ENCODE results near the gene PDE3B.
"Not testable (repeated sequence)": the region's sequence is repeated elsewhere in the genome, so short reads cannot be mapped to it uniquely, and the experiment has no call there.

Gene PDE3B

GRCh38 chr11:14750911-14751310 is 107.3 kb downstream of the PDE3B start:
- no peak for DNase-seq

- DNase-seq, result no peak
Measured at GRCh38 chr11:14751975-14752407, 108.4 kb downstream of the PDE3B start.

GRCh38 chr11:14755140-14755539 is 111.5 kb downstream of the PDE3B start:
- DNase-seq, result no peak

DNA sequence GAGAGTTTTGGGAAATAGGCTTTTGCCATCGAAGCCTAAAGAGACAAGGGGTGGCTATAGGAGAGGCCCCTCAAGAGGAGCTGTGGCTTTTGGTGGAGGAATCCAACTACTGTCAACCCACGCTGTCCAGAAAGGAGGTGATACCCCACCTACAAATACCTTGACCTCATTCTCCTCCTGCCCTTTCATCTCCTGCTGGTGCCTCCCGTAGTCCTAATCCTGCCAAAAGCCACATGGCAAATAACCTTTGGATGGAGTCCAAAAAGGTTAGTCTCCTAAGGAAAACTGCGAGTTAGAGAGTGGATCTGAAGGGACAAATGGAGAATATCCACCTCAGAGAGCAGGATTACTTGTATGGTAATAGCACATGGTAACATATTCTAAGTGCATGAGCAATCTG is 112.7 kb downstream of the PDE3B start:
- no peak for DNase-seq

DNA sequence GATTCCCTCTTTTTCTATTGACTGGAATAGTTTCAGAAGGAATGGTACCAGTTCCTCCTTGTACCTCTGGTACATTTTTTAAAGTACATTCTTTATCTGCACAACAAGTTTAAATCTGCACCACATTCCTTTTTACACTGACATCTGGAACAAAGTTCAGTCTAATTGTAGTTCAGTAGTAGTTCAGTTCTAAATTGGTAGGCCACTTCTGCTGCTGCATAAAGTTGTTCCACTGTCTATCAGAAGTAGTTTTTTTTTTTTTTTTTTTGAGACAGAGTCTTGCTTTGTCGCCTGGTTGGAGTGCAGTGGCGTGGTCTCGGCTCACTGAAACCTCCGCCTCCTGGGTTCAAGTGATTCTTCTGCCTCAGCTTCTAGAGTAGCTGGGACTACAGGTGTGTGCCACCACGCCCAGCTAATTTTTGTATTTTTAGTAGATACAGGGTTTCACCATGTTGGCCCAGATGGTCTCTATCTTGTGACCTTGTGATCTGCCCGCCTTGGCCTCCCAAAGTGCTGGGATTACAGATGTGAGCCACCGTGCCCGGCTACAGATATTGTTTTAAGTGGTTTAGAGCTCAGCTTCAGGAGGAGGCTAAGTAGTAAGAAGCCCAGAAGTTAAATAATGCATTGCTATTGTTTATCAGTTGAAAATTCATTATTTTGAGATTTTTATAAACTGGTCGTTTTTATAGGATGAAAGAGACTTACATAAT is 115.9 kb downstream of the PDE3B start:
- not testable (repeated sequence) for DNase-seq

DNA sequence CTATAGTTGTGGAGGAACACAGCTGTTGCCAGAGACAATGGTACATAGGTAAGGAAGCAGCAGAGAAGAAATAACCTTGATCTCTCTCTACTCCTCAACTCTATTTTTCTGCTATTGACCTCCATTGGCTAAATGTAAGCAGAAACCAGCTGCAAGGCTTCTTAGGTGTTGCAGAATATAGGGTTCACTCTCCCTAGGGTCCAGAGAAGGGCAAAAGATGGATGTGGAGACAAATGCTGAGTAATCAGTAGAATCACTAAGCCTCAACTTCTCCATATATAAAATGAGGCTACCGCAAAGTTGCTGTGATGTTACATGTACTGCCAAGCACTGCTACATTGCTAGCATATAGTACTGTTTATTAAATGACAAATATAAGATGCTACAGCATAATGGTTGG is 120.6 kb downstream of the PDE3B start:
- DNase-seq, result no peak

DNA sequence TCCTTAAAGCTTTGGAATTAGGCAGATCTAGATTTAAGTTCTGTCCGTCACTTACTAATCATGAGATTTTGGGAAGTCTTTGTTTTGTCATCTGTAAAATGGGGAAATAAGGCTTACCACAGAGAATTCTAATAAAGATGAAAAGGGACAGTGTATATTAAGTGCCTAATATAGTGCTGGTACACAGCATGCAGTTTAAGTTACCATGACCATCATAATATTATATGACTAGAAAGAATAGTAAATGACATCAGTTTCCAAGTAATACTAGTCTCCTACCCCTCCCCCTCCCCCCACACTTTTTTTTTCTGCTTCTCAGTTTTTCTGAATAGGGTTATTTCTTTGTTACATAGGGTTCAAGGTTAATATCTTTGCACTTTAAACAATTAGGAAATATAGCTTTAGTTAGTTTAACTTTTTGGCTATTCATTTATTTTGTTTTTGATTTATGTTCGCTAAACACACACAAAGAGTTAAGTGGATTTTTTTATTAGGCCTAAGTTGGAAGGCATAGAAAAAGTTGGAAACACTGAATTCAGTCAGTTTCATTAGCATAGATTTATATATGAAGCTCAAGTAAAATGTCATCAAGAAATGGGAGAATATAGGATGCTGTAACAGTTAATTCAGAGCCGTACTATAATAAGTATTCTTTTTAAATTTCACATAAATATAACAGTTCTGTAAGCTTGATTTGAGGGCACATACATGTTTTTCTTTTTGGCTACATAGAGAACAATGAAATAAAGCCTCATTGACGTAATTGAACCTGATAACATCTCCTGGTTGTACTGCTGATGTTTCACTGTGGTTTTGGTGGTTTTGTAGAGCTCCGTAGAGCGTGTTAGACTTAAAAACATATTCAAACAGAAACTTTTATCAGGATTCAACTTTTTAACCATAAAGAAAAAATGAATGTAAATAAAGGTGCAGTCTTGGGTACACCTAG is 121.2 kb downstream of the PDE3B start:
- no peak for DNase-seq

DNA sequence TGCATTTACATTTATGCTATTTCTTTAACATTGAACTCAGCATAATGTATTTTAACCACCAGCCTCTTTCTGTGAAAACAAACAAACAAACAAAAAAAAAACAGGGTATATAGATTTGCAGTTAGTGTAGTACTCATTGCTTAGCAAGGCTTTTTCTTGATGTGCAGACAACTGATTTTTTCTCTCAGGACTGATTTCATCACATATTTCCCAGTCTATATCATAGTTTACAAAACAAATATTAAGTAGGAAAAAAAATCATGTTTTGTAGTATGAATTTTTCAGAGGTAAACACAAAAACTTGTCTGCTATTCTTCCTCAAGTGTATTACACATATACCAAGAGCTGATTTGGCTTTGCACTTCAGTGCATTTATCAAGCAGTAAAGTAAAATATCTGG is 123.0 kb downstream of the PDE3B start:
- no peak for DNase-seq

- no peak for DNase-seq
Measured at GRCh38 chr11:14768526-14769188, 125.1 kb downstream of the PDE3B start.

- no peak for DNase-seq
Measured at GRCh38 chr11:14773755-14774154, 130.2 kb downstream of the PDE3B start.

- no peak for DNase-seq
Measured at GRCh38 chr11:14774721-14775120, 131.1 kb downstream of the PDE3B start.

DNA sequence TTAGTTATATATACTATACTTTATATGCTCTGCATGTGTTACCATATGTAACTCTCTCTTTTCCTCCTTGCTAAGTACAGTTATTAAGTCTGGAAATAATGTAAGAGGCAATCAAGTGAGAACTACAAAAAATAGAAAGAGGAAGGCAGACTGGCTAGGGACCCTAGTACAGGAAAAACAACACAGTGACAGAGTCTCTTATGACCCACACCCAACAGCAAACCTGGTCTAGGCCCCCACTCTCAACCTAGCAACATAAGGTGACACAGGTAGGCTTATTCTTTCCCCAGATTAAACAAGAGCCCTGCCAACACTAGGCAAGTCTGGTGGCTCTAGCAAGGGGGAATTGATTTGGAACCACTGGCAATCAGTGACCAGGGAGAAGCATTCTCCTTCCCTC is 132.3 kb downstream of the PDE3B start:
- DNase-seq, result no peak

DNA sequence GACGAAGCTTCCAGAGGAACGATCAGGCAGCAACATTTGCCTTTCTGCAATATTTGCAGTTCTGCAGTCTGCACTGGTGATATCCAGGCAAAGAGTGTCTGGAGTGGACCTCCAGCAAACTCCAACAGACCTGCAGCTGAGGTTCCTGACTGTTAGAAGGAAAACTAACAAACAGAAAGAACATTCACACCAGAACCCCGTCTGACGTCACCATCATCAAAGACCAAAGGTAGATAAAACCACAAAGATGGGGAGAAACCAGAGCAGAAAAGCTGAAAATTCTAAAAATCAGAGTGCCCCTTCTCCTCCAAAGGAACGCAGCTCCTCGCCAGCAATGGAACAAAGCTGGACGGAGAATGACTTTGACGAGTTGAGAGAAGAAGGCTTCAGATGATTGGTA is 134.9 kb downstream of the PDE3B start:
- not testable (repeated sequence) for DNase-seq

GRCh38 chr11:14783788-14784187 is 140.2 kb downstream of the PDE3B start:
- no peak for DNase-seq

DNA sequence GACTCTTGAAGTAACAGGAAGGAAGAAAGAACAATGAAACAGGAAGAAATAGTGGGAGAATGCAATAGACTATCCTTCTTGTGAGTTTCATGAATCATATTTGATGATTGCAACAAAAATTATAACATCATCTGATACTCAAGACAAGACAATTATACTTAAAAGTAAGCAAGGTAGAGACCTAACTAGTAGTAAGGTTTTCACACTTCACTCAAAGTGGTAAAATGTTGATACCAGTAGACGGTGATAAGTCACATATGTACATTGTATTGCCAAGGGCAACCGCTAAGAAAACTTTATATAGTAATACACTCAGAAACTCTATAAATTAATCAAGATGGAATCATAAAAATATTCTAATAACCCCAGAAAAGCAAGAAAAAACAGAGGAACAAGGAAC is 140.6 kb downstream of the PDE3B start:
- DNase-seq, result no peak

DNA sequence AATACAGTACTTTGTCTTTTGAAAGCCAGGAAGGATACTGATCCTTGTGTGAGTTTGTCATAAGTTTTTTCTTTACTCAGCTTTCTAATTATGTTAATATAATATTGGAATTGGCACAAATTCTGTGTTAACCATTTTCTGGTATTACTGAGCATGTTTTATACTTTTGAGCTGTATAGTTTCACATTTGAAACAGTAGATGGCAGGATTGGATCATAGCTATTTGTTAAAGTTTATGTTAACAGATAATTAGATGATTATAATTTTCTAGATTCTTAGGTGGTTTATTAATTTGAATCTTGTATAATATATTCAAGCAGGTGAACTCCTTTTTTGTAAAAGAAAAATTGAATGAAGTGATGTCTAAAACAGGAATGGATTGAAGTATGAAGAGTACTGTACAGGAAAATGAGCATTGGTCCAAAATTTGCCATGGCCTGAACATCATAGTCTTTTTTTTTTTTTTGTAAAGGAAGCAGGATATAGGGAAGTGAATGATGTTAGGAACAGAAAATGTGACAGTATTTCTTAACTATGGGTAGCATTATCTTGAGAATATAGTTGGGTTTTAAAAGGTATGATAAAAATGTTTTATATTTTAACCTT is 146.4 kb downstream of the PDE3B start:
- no peak for DNase-seq

DNA sequence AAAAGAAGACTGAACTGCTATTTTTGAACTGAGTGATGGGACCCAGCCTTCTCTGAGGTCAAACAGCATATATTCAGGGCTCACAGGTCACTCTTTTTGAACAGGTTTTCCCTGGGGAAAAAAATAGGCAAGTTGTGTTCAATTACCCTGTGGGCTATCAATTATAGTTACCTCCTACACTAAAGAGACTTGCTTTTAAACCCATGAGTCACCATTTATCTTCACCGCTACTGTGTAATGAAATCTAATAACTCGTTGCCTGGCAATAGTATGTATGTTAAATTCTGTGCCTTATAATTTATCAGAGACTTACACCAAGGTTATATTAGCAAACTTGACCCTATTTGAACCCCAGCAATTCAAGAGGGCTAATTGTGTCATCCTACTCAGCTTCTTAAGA is 149.9 kb downstream of the PDE3B start:
- DNase-seq, result no peak

DNA sequence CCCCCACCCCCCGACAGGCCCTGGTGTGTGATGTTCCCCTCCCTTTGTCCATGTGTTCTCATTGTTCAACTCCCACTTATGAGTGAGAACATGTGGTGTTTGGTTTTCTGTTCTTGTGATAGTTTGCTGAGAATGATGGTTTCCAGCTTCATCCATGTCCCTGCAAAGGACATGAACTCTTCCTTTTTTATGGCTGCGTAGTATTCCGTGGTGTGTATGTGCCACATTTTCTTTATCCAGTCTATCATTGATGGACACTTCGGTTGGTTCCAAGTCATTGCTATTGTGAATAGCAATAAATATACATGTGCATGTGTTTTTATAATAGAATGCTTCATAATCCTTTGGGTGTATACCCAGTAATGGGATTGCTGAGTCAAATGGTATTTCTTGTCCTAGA is 152.4 kb downstream of the PDE3B start:
- not testable (repeated sequence) for DNase-seq

DNA sequence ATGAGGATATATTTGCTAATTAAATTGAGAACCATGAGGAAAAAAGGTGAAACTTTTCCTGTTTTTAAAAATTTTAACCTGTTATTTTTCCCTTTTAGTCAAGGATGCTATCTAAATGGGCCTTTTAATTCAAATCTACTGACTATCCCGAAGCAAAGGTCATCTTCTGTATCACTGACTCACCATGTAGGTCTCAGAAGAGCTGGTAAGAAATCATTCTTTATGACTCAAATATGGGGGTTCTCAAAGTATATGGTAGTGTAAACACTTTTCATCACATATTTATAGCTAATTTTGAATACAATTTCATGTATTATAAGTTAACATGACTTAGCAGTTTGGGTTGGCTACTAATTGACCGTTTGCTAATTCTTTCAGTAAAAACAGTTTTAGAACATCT is 160.2 kb downstream of the PDE3B start:
- DNase-seq, result no peak

DNA sequence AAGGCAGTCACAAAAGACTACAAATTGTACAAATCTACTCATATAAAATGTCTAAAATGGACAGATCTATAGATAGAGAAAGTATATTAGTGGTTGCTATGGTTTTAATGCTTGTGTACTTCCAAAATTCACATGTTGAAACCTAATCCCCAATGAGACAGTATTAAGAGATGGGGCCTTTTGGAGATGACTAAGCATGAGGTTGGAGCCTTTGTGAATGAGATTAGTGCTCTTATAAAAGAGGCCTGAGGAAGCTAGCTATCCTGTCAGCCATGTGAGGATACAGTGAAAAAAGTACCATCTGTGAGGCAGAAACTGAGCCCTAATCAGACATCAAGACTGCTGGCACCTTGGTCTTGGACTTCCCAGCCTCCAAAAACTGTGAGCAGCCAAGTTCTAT is 165.9 kb downstream of the PDE3B start:
- no peak for DNase-seq

- DNase-seq, result no peak
Measured at GRCh38 chr11:14812757-14813156, 169.2 kb downstream of the PDE3B start.

- DNase-seq, result no peak
Measured at GRCh38 chr11:14813516-14813915, 169.9 kb downstream of the PDE3B start.

- DNase-seq, result no peak
Measured at GRCh38 chr11:14818779-14819178, 175.2 kb downstream of the PDE3B start.
